HepG2 (cell line): Measurements from ENCODE around the gene GPR173. TPM values are rescaled to one million over a fixed set of nuclear protein-coding genes. Genes with fewer than 3 reads are reported as not detected.

Experiments
- ATAC-seq: fragments of 200-7000 bp; cut with Tn5 transposase; 3 replicates; pipeline ENCODE4 v1.9.1; 2020; ENCODE audit warnings: mild to moderate bottlenecking, moderate library complexity
- BruUV-seq: library from RNA; stranded (reverse); fragments of 400-500 nt; replicated peaks from 2 replicates; lab custom pipeline; 2021; lab: Mats Ljungman, UMichigan
- CTCF ChIA-PET: fragments of 300-600 bp; formaldehyde crosslinking; extraction: SDS; loops from one replicate; lab custom pipeline; 2021; ENCODE audit warnings: low total read pairs, inconsistent platforms, low intra/inter-chr PET ratio; lab: Yijun Ruan, JAX
- POLR2A ChIA-PET: fragments of 350-600 bp; sonication (Branson Sonifier 250); formaldehyde crosslinking; loops from one replicate; lab custom pipeline; 2020; ENCODE audit warnings: antibody characterized with exemption, inconsistent platforms; lab: Yijun Ruan, JAX
- DNase-seq: peaks from one replicate; pipeline ENCODE4 v3.0.0-alpha.2; 2015; ENCODE audit warnings: low spot score
- FAIRE-seq: peaks from 3 replicates; lab custom pipeline; 2011; peaks lifted over from hg19 to GRCh38; lab: Jason Lieb, UNC
- H2AFZ ChIP-seq: one replicate; pipeline ENCODE4 v1.6.1; 2011; ENCODE audit warnings: low read length, inconsistent platforms
- H3K27ac ChIP-seq: fragments of 300-600 bp; 3 replicates; pipeline ENCODE4 v1.8.0; 2011; ENCODE audit warnings: mixed run types, mild to moderate bottlenecking, mixed read lengths, low read length, inconsistent platforms; ENCODE audit not compliant: insufficient read depth; ENCODE audit errors: extremely low read length
- H3K27me3 ChIP-seq, 2 experiments: fragments of 200-600 bp in 1 of 2; 2 replicates in 1 of 2; 3 replicates in 1 of 2; pipeline versions ENCODE4 v1.6.0 to v1.8.0; 2011; ENCODE audit warnings: low read length in 2 of 2, mild to moderate bottlenecking in 2 of 2, moderate library complexity in 2 of 2, inconsistent platforms in 1 of 2; ENCODE audit not compliant: insufficient read depth in 2 of 2, control insufficient read depth in 1 of 2
- H3K36me3 ChIP-seq, 2 experiments: fragments of 200-600 bp in 1 of 2; replicated peaks in 1 of 2; 2 replicates in 1 of 2; 3 replicates in 1 of 2; pipeline versions ENCODE4 v1.5.1 to v1.8.0; 2011; ENCODE audit warnings: low read length in 2 of 2, inconsistent platforms in 1 of 2; ENCODE audit not compliant: insufficient read depth in 2 of 2, control insufficient read depth in 1 of 2
- H3K4me1 ChIP-seq: 2 replicates; pipeline ENCODE4 v1.5.1; 2012; ENCODE audit warnings: low read length, inconsistent platforms; ENCODE audit not compliant: insufficient read depth
- H3K4me2 ChIP-seq: 2 replicates; pipeline ENCODE4 v1.6.0; 2011; ENCODE audit warnings: low read depth, low read length, inconsistent platforms
- H3K4me3 ChIP-seq, 3 experiments: fragments of 200-600 bp in 1 of 3; sonication (generic), shearing (Covaris generic) in 1 of 3; replicated peaks in 1 of 3; 2 replicates each; pipeline ENCODE4 v1.5.1; 2011 to 2016; ENCODE audit warnings: low read length in 3 of 3, inconsistent platforms in 2 of 3, low read depth in 2 of 3, mild to moderate bottlenecking in 2 of 3, control low read depth in 1 of 3, mixed read lengths in 1 of 3; ENCODE audit not compliant: insufficient read depth in 1 of 3
- H3K79me2 ChIP-seq: one replicate; pipeline ENCODE4 v1.6.1; 2011; ENCODE audit warnings: low read length, inconsistent platforms; ENCODE audit not compliant: insufficient read depth
- H3K9ac ChIP-seq: 2 replicates; pipeline ENCODE4 v1.6.0; 2011; ENCODE audit warnings: mild to moderate bottlenecking, low read depth, low read length, inconsistent platforms; ENCODE audit not compliant: insufficient read depth
- H3K9me3 ChIP-seq: 2 replicates; pipeline ENCODE4 v1.5.1; 2012; ENCODE audit warnings: mild to moderate bottlenecking, low read length
- H4K20me1 ChIP-seq: 2 replicates; pipeline ENCODE4 v1.6.0; 2011; ENCODE audit warnings: inconsistent platforms, mild to moderate bottlenecking, low read length, moderate library complexity; ENCODE audit not compliant: insufficient read depth
- ATF6 ChIP-seq: sonication (generic); formaldehyde crosslinking; conservative IDR thresholded peaks from 2 replicates; pipeline ENCODE4 v1.4.0; 2020; ENCODE audit warnings: missing genetic modification reagents
- GTF3A ChIP-seq: sonication (generic); formaldehyde crosslinking; conservative IDR thresholded peaks from 2 replicates; pipeline ENCODE4 v1.4.0; 2020; ENCODE audit warnings: mild to moderate bottlenecking, missing genetic modification reagents
- HOXA5 ChIP-seq: sonication (generic); formaldehyde crosslinking; IDR thresholded peaks from 2 replicates; pipeline ENCODE4 v1.4.0; 2020; ENCODE audit warnings: missing genetic modification reagents
- KLF9 ChIP-seq: IDR thresholded peaks from 2 replicates; pipeline ENCODE4 v1.6.1; 2016; ENCODE audit warnings: low read depth
- TFE3 ChIP-seq: IDR thresholded peaks from 2 replicates; pipeline ENCODE4 v1.6.1; 2016
- ZBTB42 ChIP-seq: sonication (generic); formaldehyde crosslinking; IDR thresholded peaks from 2 replicates; pipeline ENCODE4 v1.5.0; 2020; ENCODE audit warnings: mild to moderate bottlenecking, missing genetic modification reagents
- ZNF263 ChIP-seq: sonication (generic); formaldehyde crosslinking; IDR thresholded peaks from 2 replicates; pipeline ENCODE4 v1.4.0; 2020; ENCODE audit warnings: missing genetic modification reagents
- ZNF513 ChIP-seq: sonication (generic); formaldehyde crosslinking; conservative IDR thresholded peaks from 2 replicates; pipeline ENCODE4 v1.5.0; 2020; ENCODE audit warnings: missing genetic modification reagents
- ZNF569 ChIP-seq: sonication (generic); formaldehyde crosslinking; IDR thresholded peaks from 2 replicates; pipeline ENCODE4 v1.5.0; 2020; ENCODE audit warnings: mild to moderate bottlenecking, missing genetic modification reagents, moderate library complexity, borderline replicate concordance
- ZNF691 ChIP-seq: sonication (generic); formaldehyde crosslinking; IDR thresholded peaks from 2 replicates; pipeline ENCODE4 v1.4.0; 2020; ENCODE audit warnings: missing genetic modification reagents, low read depth, mild to moderate bottlenecking, borderline replicate concordance
- ZNF781 ChIP-seq: sonication (generic); formaldehyde crosslinking; IDR thresholded peaks from 2 replicates; pipeline ENCODE4 v1.5.1; 2020; ENCODE audit warnings: borderline replicate concordance, mild to moderate bottlenecking, missing genetic modification reagents; ENCODE audit errors: not compliant biosample characterization
- ZNF784 ChIP-seq: sonication (generic); formaldehyde crosslinking; IDR thresholded peaks from 2 replicates; pipeline ENCODE4 v1.5.1; 2020; ENCODE audit warnings: missing genetic modification reagents, mild to moderate bottlenecking, borderline replicate concordance
- WGBS: methylation state at CpG from one replicate; pipeline ENCODE4 v1.1.6; 2017; ENCODE audit warnings: low lambda C conversion rate; 5-methylcytosine and 5-hydroxymethylcytosine counted together
- in situ Hi-C: cut with HindIII; loops from 2 replicates; pipeline ENCODE4 v1.10.0; 2017; ENCODE audit warnings: low pct_unique_long_range_greater_than_20kb; ENCODE audit not compliant: extremely low pct_ligation_motif_present
- intact Hi-C: fragments of 100-400 bp; cut with micrococcal nuclease; formaldehyde crosslinking; loops from one replicate; pipeline ENCODE4 v1.10.0; 2022; ENCODE audit not compliant: unreplicated experiment
- polyA plus RNA-seq, 8 experiments: library from polyadenylated mRNA; depleted of rRNA in 3 of 8; stranded (reverse) in 7 of 8; unstranded in 1 of 8; fragments of >200 nt; fragmentation: Illumina TruSeq in 4 of 8; extraction: Trizol in 4 of 8; gene quantifications; 2 replicates each; pipeline versions ENCODE4 v1.2.1 to v1.2.3, GENCODE V29; 2011 to 2016; ENCODE audit warnings: low read depth in 4 of 8, missing spikeins in 1 of 8, mixed read lengths in 1 of 8; ENCODE audit not compliant: insufficient read depth in 1 of 8
- total RNA-seq, 5 experiments: library from RNA; depleted of rRNA; stranded (reverse); fragments of >200 nt; fragmentation: Illumina TruSeq; extraction: Trizol; gene quantifications; 2 replicates each; pipeline ENCODE4 v1.2.3, GENCODE V29; 2016; ENCODE audit warnings: low read depth in 1 of 5

Gene GPR173
- total and polyA plus RNA-seq, 2 of the 13 experiments (the other 11 are each of a cell fraction or from before 2014, with no cell fraction given): 0.04 TPM; not detected in 1

GRCh38 chrX:53091354-53091753 lies 42.8 kb downstream of the GPR173 start:
- no TSS peak for BruUV-seq
- H3K79me2 ChIP-seq: peaks cover 10% of the 10 kb centered on the region
- CTCF ChIA-PET: no interaction called here
- H3K4me1 ChIP-seq: 0 out of 2 replicates have a peak, but pooled peaks cover 5% of the 10 kb centered on the region
- DNase-seq (no peak), FAIRE-seq (no peak), ATAC-seq (no peak)
- TF ChIP-seq HOXA5 (CRISPR knock-in tag) (no peak), KLF9 (CRISPR knock-in tag) (no peak), ZNF263 (CRISPR knock-in tag) (no peak), ZNF569 (CRISPR knock-in tag) (no peak), TFE3 (CRISPR knock-in tag) (no peak), ATF6 (no peak), ZNF781 (CRISPR knock-in tag) (no peak), GTF3A (CRISPR knock-in tag) (no peak), ZNF691 (CRISPR knock-in tag) (no peak), ZBTB42 (no peak), ZNF513 (no peak), ZNF784 (CRISPR knock-in tag) (no peak)
- H3K9ac ChIP-seq: no peak overlapping the region
- WGBS: 0% methylated on average over 1 of the region's 2 CpGs
- H3K4me3 ChIP-seq: no peak overlapping the region
- H3K9me3 ChIP-seq: no peaks in the 10 kb centered on the region
- H2AFZ ChIP-seq: no peak overlapping the region
- POLR2A ChIA-PET: no interaction called here
- H3K27ac ChIP-seq: no peak overlapping the region
- no peaks in the 10 kb centered on the region for H4K20me1 ChIP-seq
- no peaks in the 10 kb centered on the region for H3K36me3 ChIP-seq
- no peak overlapping the region for H3K4me2 ChIP-seq
- intact Hi-C loops (no loop called here), in situ Hi-C loops (no loop called here)
- no peaks in the 10 kb centered on the region; a peak in 1 of 5 replicates for H3K27me3 ChIP-seq
